Ecto neural progenitor cell (in vitro differentiated cells): ENCODE measurements around the gene RNF187.

Experiments used
- DNase-seq: peaks from one replicate; pipeline ENCODE4 v3.0.0-alpha.2; 2018; ENCODE audit warnings: low spot score

The RNF187 gene

GRCh38 chr1:228510803-228511413 is 23.7 kb downstream of the RNF187 start:
- DNase-seq = no peak

- no peak for DNase-seq
These were observed 24.6 kb downstream of the RNF187 start for GRCh38 chr1:228511546-228512445.

GRCh38 chr1:228512781-228513198 is 25.6 kb downstream of the RNF187 start:
- DNase-seq = no peak

- DNase-seq = no peak
These were observed 26.2 kb downstream of the RNF187 start for GRCh38 chr1:228513236-228513900.

- no peak for DNase-seq
These were observed 27.2 kb downstream of the RNF187 start for GRCh38 chr1:228514421-228514820.

DNA sequence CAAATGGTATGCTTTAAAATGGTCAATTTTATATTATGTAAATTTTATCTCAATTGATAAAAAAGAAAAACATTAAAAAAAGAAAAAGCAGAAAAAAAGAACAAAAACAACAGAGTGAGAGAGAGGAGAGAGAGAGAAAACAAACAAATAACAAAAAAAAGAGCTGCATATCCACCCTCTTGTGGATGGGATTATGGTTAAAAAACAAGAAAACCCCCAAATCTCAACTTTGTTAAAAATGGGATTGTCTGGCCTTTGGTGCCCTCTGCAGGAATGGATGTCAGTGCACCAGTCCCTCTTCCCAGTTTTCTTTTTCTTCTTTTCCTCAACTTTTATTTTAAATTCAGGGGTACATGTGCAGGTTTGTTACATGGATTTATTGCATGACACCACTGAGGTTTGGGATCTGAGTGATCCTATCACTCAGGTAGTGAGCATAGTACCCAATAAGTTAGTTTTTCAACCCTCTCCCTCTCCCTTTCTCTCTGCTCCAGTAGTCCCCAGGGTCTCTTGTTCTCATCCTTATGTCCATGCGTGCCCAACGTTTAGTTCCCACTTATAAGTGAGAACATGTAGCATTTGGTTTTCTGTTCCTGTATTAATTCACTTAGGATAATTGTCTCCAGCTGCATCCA is 28.1 kb downstream of the RNF187 start:
- DNase-seq = no peak

GRCh38 chr1:228517655-228518054 is 30.5 kb downstream of the RNF187 start:
- no peak for DNase-seq

- no peak for DNase-seq
These were observed 40.4 kb downstream of the RNF187 start for GRCh38 chr1:228527596-228527995.

GRCh38 chr1:228528612-228529011 is 41.4 kb downstream of the RNF187 start:
- no peak for DNase-seq

DNA sequence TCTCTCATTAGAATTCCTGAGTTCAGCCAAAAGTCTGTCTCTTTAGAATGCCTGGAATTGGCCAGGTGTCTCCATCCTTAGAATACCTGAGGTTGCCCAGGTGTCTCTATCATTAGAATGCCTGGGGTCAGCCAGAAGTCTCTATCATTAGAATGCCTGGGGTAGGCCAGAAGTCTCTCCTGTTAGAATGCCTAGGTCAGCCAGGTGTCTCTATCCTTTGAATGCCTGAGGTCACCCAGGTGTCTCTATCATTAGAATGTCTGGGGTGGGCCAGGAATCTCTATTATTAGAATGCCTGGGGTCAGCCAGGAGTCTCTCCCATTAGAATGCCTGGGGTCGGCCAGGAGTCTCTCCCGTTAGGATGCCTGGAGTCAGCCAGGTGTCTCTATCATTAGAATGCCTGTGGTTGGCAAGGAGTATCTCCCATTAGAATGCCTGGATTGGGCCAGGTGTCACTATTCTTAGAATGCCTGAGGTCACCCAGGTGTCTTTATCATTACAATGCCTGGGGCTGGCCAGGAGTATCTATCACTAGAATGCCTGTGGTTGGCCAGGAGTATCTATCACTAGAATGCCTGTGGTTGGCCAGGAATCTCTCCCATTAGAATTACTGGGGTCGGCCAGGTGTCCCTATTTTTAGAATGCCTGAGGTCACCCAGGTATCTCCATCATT is 43.0 kb downstream of the RNF187 start:
- no peak for DNase-seq

DNA sequence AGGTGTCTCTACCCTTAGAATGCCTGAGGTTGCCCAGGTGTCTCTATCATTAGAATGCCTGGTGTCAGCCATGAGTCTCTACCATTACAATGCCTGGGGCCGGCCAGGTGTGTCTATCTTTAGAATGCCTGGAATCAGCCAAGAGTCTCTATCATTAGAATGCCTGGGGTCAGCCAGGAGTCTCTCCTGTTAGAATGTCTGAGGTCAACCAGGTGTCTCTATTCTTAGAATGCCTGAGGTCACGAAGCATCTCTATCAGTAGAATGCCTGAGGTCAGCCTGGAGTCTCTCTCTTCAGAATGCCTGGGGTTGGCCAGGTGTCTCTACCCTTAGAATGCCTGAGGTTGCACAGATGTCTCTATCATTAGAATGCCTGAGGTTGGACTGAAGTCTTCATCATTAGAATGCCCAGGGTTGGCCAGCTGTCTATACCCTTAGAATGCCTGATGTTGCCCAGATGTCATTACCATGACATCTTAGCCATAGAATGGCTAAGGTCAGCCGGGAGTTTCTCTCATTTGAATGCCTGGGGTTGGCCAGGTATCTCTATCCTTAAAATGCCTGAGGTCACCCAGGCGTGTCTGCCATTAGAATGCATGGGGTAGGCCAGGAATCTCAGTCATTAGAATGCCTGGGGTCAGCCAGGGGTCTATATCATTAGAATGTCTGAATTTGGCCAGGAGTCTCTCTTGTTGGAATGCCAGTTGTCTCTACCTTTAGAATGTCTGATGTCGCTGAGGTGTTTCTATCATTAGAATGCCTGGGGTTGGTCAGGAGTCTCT is 44.0 kb downstream of the RNF187 start:
- no peak for DNase-seq

- DNase-seq = no peak
These were observed 51.6 kb downstream of the RNF187 start for GRCh38 chr1:228538831-228539230.

DNA sequence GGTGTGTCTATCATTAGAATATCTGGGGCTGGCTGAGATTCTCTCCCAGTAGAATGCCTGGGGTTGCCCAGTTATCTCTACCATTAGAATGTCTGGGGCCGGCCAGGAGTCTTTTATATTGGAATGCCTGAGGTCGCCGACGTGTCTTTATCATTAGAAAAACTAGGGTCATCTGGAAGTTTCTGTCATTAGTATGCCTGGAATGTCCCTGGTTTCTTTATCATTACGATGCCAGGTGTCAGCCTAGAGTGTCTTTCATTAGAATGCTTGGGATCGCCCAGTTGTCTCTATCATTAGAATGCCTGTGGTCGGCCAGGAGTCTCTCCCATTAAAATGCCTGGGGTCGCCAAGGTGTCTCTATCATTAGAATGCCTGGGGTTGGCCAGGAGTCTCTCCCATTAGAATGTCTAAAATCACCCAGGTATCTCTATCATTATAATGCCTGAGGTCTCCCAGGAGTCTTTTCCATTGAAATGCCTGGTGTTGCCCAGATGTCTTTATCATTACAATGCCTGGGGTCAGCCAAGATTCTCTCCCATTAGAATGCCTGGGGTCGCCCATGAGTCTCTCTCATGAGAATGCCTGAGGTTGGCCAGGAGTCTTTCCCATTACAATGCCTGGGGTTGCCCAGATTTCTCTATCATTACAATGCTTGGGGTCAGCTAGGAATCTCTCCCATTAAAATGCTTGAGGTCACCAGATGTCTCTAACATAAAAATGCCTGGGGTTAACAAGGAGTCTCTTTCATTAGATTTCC is 53.2 kb downstream of the RNF187 start:
- DNase-seq = no peak

DNA sequence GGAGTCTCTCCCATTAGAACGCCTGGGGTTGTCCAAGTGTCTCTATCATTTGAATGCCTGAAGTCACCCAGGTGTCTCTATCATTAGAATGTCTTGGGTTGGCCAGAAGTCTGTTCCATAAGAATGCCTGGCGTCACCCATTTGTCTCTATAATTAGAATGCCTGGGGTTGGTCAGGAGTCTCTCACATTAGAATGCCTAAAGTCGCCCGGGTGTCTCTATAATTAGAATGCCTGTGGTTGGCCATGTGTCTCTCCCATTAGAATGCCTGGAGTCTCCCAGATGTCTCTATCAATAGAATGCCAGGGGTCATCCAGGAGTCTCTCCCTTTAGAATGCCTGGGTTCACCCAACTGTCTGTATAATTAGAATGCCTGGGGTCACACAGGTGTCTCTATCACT is 54.5 kb downstream of the RNF187 start:
- no peak for DNase-seq

GRCh38 chr1:228542376-228542775 is 55.2 kb downstream of the RNF187 start:
- DNase-seq = no peak

DNA sequence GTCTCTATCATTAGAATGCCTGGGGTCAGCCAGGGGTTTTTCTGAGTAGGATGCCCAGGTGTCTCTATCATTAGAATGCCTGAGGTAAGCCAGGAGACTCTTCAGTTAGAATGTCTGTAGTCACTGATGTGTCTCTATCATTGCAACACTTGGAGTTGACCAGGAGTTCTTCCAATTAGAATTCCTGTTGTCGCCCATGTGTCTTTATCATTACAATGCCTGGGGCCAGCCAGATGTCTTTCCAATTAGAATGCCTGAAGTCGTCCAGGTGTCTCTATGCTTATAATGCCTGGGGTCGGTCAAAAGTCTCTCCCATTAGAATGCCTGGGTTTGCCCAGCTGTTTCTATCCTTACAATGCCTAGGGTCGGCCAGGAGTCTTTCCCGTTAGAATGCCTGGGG is 55.8 kb downstream of the RNF187 start:
- DNase-seq = no peak

DNA sequence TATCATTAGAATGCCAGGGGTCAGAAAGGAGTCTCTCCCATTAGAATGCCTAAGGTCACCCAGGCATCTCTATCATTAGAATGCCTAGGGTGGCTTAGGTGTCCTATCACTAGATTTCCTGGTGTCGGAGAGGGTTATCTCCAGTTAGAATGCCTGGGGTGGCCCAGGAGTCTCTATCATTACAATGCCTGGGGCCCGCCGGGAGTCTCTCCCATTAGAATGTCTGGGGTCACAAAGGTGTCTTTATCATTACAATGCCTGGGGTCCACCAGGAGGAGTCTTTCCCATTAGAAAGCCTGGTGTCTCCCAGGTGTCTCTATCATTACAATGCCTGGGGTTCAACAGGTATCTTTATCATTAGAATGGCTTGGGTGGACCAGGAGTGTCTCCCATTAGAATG is 56.2 kb downstream of the RNF187 start:
- DNase-seq = no peak

- DNase-seq = no peak
These were observed 57.1 kb downstream of the RNF187 start for GRCh38 chr1:228544021-228544850.

DNA sequence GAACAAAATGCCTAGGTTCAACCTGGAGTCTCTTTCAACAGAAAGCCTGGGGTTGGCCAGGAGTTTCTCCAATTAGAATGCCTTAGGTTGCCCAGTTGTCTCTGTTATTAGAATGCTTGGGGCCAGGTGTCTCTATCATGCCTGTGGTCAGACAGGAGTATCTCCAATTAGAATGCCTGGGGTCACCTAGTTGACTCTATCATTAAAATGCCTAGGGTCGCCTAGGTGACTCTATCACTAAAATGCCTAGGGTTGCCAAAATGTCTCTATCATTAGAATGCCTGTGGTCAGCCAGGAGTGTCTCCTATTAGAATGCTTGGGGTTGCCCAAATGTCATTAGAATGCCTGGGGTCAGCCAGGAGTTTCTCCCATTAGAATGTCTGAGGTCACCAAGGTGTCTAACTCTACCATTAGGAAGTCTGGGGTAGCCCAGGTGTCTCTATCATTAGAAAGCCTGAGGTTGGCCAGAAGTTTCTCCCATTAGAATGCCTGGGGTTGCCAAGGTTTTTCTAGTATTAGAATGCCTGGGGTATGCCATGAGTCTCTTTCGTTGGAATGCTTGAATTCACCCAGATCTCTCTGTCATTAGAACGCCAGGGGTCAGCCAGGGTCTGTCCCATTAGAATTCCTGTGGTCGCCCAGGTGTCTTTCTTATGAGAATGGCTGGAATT is 57.9 kb downstream of the RNF187 start:
- DNase-seq = no peak
